Spleen (tissue), 11 donors: ENCODE results near the gene NCAPH2. TPM values are rescaled to one million over a fixed set of nuclear protein-coding genes. Genes with fewer than 3 reads are reported as not detected.
A peak's percentile ranks its signal among the peaks of the same experiment; 100 is the strongest.

ENCODE experiments used
- DNase-seq: peaks from one replicate; pipeline ENCODE4 v3.0.0-alpha.2; 2020
- H3K27ac ChIP-seq, 8 donors: fragments of 200-600 bp; sonication (generic) in 7 of 8; 1 replicate in 4 of 8; 2 replicates in 4 of 8; pipeline versions ENCODE4 v1.5.0 to v1.8.0; 2016 to 2021; ENCODE audit warnings: inconsistent platforms in 4 of 8, mild to moderate bottlenecking in 4 of 8, moderate library complexity in 1 of 8
- H3K27me3 ChIP-seq, 7 donors: fragments of 200-600 bp; sonication (generic) in 6 of 7; replicated peaks in 1 of 7; 1 replicate in 4 of 7; 2 replicates in 3 of 7; pipeline versions ENCODE4 v1.5.0 to v1.8.0; 2016 to 2021; ENCODE audit warnings: inconsistent platforms in 3 of 7, mild to moderate bottlenecking in 1 of 7
- H3K36me3 ChIP-seq, 6 donors: fragments of 200-600 bp; sonication (generic) in 5 of 6; 1 replicate in 4 of 6; 2 replicates in 2 of 6; pipeline versions ENCODE4 v1.5.0 to v1.8.0; 2016 to 2021; ENCODE audit warnings: inconsistent platforms in 2 of 6
- H3K4me1 ChIP-seq, 6 donors: fragments of 200-600 bp; sonication (generic) in 5 of 6; 1 replicate in 3 of 6; 2 replicates in 3 of 6; pipeline versions ENCODE4 v1.5.0 to v1.8.0; 2016 to 2021; ENCODE audit warnings: inconsistent platforms in 3 of 6
- H3K4me3 ChIP-seq, 8 donors: fragments of 200-600 bp; sonication (generic) in 7 of 8; 1 replicate in 4 of 8; 2 replicates in 4 of 8; pipeline versions ENCODE4 v1.5.0 to v1.8.0; 2016 to 2021; ENCODE audit warnings: inconsistent platforms in 4 of 8, mild to moderate bottlenecking in 4 of 8, moderate library complexity in 2 of 8
- H3K9me3 ChIP-seq, 8 donors: fragments of 200-600 bp; sonication (generic) in 7 of 8; 1 replicate in 4 of 8; 2 replicates in 4 of 8; pipeline versions ENCODE4 v1.5.0 to v1.8.0; 2016 to 2021; ENCODE audit warnings: inconsistent platforms in 4 of 8
- POLR2A ChIP-seq, 3 donors: fragments of 450-650 bp; IDR thresholded peaks; one replicate each; pipeline ENCODE4 v1.5.1; 2017; ENCODE audit warnings: antibody characterized with exemption in 3 of 3, mild to moderate bottlenecking in 1 of 3
- POLR2AphosphoS5 ChIP-seq, 3 donors: sonication (generic); formaldehyde crosslinking; IDR thresholded peaks; one replicate each; pipeline ENCODE4 v1.5.1; 2017; ENCODE audit warnings: antibody characterized with exemption in 3 of 3
- WGBS, 5 donors: extraction: QIAGEN DNeasy Blood & Tissue Kit in 3 of 5; methylation state at CpG; one replicate each; pipeline versions ENCODE4 v1.1.5 to v1.1.7; 2013 to 2018; 5-methylcytosine and 5-hydroxymethylcytosine counted together
- intact Hi-C: fragments of 100-400 bp; cut with DNase I; formaldehyde crosslinking; loops from one replicate; pipeline ENCODE4 v1.15.0; 2023; ENCODE audit warnings: low total_unique reads
- polyA plus RNA-seq, 3 donors: library from polyadenylated mRNA; stranded (reverse); fragments of 200-250 nt; gene quantifications; one replicate each; pipeline ENCODE4 v1.2.1, GENCODE V29; 2013
- total RNA-seq, 7 donors: library from RNA; depleted of rRNA in 3 of 7; stranded (reverse); fragments of >200 nt in 3 of 7; fragmentation: NEBNext Ultra II Directional in 4 of 7; extraction: Animal tissue kit (Norgen Biotek cat#: 25700) in 4 of 7; gene quantifications; one replicate each; pipeline versions ENCODE4 v1.1.0 to v1.2.1, GENCODE V29; 2016 to 2021
- TF ChIP-seq, protein P1 (sequence below), 11 experiments: fragments of 200-600 bp in 7 of 11; fragments of 450-650 bp in 4 of 11; sonication (generic) in 4 of 11; IDR thresholded peaks in 8 of 11; conservative IDR thresholded peaks in 3 of 11; 1 replicate in 7 of 11; 2 replicates in 4 of 11; pipeline versions ENCODE4 v1.4.0 to v1.8.0; 2016 to 2021; ENCODE audit warnings: antibody characterized with exemption in 11 of 11, inconsistent platforms in 4 of 11, mild to moderate bottlenecking in 1 of 11
- donor health status: healthy with polysubstance abuse.
- donor health status: DM: no; HTN: no; CAD: no; lungs with moderate emphysema.
- donor health status: DM: no; HTN: no; CAD: no.
- donor health status: Bipolar disorder and iron deficiency.
- donor health status: healthy.
- donor health status: DM: no; HTN: no; CAD: no.
- donor health status: DM: yes; HTN: yes; CAD: no.

The NCAPH2 gene
- total and polyA plus RNA-seq, 10 donors, result 31.4 to 48.0 (median 37.1) TPM

GRCh38 chr22:50500452-50500851, 7.6 kb upstream of the NCAPH2 start:
- 91 to 96% (median 91%) methylated on average over 12 of the region's 12 CpGs for WGBS, 5 donors
- H3K9me3 ChIP-seq, result no peaks in the 10 kb centered on the region
- peaks cover 0 to 43% (median 30%) of the 10 kb centered on the region in 6 donors for H3K36me3 ChIP-seq
- peaks cover 0 to 24% (median 7%) of the 10 kb centered on the region in 6 donors for H3K4me1 ChIP-seq
- no peak for DNase-seq
- TF ChIP-seq POLR2AphosphoS5 (IDR thresholded peaks at IDR 0.05), result no peak
- TF ChIP-seq POLR2A (IDR thresholded peaks at IDR 0.05), result no peak
- TF ChIP-seq, protein P1, sequence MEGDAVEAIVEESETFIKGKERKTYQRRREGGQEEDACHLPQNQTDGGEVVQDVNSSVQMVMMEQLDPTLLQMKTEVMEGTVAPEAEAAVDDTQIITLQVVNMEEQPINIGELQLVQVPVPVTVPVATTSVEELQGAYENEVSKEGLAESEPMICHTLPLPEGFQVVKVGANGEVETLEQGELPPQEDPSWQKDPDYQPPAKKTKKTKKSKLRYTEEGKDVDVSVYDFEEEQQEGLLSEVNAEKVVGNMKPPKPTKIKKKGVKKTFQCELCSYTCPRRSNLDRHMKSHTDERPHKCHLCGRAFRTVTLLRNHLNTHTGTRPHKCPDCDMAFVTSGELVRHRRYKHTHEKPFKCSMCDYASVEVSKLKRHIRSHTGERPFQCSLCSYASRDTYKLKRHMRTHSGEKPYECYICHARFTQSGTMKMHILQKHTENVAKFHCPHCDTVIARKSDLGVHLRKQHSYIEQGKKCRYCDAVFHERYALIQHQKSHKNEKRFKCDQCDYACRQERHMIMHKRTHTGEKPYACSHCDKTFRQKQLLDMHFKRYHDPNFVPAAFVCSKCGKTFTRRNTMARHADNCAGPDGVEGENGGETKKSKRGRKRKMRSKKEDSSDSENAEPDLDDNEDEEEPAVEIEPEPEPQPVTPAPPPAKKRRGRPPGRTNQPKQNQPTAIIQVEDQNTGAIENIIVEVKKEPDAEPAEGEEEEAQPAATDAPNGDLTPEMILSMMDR (IDR thresholded peaks at IDR 0.05 in 8 of 11, conservative IDR thresholded peaks at IDR 0.05 in 3 of 11), result no peak
- no peak overlapping the region for H3K4me3 ChIP-seq
- intact Hi-C loops, result no loop called here
- no peaks in the 10 kb centered on the region for H3K27me3 ChIP-seq
- H3K27ac ChIP-seq, result no peak overlapping the region

GRCh38 chr22:50502096-50502495, 5.9 kb upstream of the NCAPH2 start:
- TF ChIP-seq, protein P1 (IDR thresholded peaks at IDR 0.05 in 8 of 11, conservative IDR thresholded peaks at IDR 0.05 in 3 of 11), result no peak
- WGBS, 5 donors, result 76 to 91% (median 89%) methylated on average over 6 of the region's 6 CpGs
- intact Hi-C loops, result no loop called here
- H3K27me3 ChIP-seq, result no peaks in the 10 kb centered on the region
- no peak for DNase-seq
- H3K9me3 ChIP-seq, result no peaks in the 10 kb centered on the region
- no peak overlapping the region for H3K27ac ChIP-seq
- H3K36me3 ChIP-seq, result peaks cover 0 to 53% (median 37%) of the 10 kb centered on the region in 6 donors
- peaks cover 10 to 40% (median 23%) of the 10 kb centered on the region in 6 donors for H3K4me1 ChIP-seq
- H3K4me3 ChIP-seq, result no peak overlapping the region

DNA sequence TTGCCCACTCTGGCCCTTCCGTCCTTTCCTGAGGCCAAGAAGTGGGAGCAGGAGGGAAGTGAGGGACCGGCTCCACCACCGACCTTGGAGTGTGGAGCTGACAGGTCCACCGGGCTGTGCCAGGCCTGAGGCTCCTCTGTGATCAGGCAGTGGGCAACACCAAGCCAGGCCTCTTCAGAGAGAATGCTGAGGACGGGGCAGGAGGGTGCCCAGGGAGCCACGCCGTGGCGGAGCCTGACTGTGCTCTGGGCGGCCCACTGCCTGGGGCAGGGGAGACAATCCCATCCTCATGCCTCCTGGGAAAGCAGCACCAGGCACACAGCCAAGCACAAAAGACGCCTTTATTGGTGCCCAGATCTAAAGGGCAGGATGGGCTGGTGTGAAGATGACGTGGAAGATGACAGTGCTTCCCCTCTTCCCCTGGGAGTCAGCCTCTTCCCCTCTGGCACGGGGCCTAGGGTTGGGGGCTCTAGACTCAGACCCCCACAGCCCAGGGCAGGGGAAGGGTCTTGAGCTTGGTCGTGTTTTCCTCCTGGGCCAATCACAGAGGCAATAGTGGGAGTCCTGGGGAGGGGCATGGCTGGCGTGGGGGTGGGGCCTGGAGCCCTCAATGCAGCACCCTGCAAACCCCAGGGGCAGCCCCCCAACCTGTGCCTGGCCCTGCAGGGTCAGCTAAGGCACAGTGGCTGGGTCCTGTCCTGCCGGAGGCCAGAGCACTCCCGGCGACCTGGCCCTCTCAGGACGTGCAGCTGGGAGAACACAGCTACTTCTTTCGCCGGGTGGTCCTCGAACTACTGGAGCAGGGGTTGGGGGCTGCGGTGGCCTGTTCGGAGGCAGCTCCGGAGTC, 5.2 kb upstream of the NCAPH2 start:
- intact Hi-C loops, result no loop called here
- WGBS, 5 donors, result 70 to 94% (median 93%) methylated on average over 10 to 24 of the region's 24 CpGs
- TF ChIP-seq POLR2AphosphoS5 (IDR thresholded peaks at IDR 0.05), result peak in 1 of 3 donors; percentile 50
- TF ChIP-seq, protein P1 (IDR thresholded peaks at IDR 0.05 in 8 of 11, conservative IDR thresholded peaks at IDR 0.05 in 3 of 11), result no peak

GRCh38 chr22:50503475-50504145, 4.4 kb upstream of the NCAPH2 start:
- H3K36me3 ChIP-seq, result peaks cover 0 to 53% (median 37%) of the 10 kb centered on the region in 6 donors
- H3K4me3 ChIP-seq, result no peak overlapping the region
- intact Hi-C loops, result no loop called here
- TF ChIP-seq, protein P1 (IDR thresholded peaks at IDR 0.05 in 8 of 11, conservative IDR thresholded peaks at IDR 0.05 in 3 of 11), result no peak
- TF ChIP-seq POLR2AphosphoS5 (IDR thresholded peaks at IDR 0.05), result no peak
- no peak for DNase-seq
- no peaks in the 10 kb centered on the region for H3K27me3 ChIP-seq
- 85 to 92% (median 90%) methylated on average over 13 to 25 of the region's 26 CpGs for whole genome bisulfite sequencing, 5 donors
- no peak overlapping the region for H3K27ac ChIP-seq
- no peaks in the 10 kb centered on the region for H3K9me3 ChIP-seq
- H3K4me1 ChIP-seq, result peaks cover 10 to 38% (median 21%) of the 10 kb centered on the region in 6 donors

More for the DNA sequence above, 5.2 kb upstream of the NCAPH2 start:
- Histone ChIP-seq H3K4me1 (peaks cover 10 to 42% (median 24%) of the 10 kb centered on the region in 6 donors), H3K27ac (no peak overlapping the region), H3K9me3 (no peaks in the 10 kb centered on the region), H3K4me3 (no peak overlapping the region), H3K27me3 (no peaks in the 10 kb centered on the region), H3K36me3 (peaks cover 0 to 53% (median 37%) of the 10 kb centered on the region in 6 donors)
- no peak for DNase-seq
